T47D (cell line): ENCODE measurements around the gene PRLH.
A peak's percentile ranks its signal among the peaks of the same experiment; 100 is the strongest.

Experiments
- DNase-seq, 2 experiments: peaks; one replicate each; pipeline versions ENCODE4 v3.0.0 to v3.0.0-alpha.2; 2011 to 2012; ENCODE audit warnings: low read depth in 1 of 2, low spot score in 1 of 2
- JUND ChIP-seq: IDR thresholded peaks from 2 replicates; pipeline ENCODE4 v1.6.1; 2012; ENCODE audit warnings: low read depth
- in situ Hi-C: cut with HindIII; loops from 2 replicates; pipeline ENCODE4 v1.10.0; 2016; ENCODE audit warnings: low sequenced_read_pairs, low pct_unique_long_range_greater_than_20kb

PRLH gene

DNA sequence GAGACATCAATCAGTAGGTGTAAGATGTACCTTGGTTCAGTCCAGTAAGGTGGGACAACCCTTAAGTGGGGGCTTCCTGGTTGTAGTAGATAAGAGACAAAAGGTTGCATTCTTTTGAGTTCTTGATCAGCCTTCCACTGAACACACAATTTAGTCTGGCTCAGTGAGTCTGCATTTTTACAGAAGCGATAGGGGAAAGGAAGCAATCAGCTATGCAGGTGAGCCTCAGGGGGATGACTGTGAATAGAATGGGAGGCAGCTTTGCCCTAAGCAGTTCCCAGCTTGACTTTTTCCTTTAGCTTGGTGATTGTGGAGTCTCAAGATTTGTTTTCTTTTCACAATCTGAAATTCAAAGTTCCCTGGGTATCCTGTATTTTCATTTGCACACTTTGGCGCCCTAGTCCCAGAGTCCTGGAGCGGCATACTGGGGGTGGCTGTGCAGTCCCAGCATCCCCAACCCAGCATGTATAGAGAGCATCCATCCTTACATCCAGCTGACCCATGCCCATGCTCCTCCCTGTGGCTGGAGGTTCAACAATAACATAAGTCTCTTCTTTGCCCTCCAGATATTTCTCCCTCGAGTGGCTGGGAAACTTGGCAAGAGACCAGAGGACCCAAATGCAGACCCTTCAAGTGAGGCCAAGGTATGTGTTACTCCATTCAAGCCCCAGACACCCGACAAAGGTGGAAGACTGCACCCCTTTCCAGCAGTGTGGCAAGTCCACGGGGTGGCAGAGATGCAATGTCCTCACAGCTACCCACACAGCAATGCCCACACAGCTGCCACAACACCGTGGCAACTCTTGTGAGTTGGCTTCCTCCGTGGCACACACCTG lies 20.1 kb upstream of the PRLH start:
- no peak for TF ChIP-seq JUND
- in situ Hi-C loops: no loop called here
- no peak for DNase-seq

DNA sequence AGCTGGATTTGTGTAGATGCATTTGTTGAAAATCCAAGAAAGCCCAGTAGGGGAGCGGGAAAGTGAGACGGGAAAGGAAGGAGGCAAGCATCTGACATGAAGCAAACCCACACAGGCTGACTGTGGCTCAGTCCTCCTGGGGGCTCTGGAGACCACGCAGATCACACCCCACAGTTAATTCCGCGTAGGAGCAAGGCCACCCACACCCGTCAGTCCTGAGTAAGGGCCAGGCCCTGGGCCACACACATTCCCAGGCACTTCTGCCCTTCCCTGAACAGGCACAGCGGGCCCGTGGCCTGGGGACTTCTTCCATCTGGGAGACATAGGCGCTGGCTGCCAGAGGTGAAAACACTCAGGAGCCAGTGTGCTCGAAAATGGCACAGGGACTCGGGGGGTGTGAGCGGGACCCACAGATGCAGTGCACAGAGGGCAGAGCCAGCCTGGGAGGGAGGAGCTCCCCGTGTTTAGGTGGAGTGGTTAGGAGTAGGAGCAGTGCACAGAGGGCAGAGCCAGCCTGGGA lies 19.4 kb upstream of the PRLH start:
- TF ChIP-seq JUND: no peak
- DNase-seq: no peak
- in situ Hi-C loops: no loop called here

DNA sequence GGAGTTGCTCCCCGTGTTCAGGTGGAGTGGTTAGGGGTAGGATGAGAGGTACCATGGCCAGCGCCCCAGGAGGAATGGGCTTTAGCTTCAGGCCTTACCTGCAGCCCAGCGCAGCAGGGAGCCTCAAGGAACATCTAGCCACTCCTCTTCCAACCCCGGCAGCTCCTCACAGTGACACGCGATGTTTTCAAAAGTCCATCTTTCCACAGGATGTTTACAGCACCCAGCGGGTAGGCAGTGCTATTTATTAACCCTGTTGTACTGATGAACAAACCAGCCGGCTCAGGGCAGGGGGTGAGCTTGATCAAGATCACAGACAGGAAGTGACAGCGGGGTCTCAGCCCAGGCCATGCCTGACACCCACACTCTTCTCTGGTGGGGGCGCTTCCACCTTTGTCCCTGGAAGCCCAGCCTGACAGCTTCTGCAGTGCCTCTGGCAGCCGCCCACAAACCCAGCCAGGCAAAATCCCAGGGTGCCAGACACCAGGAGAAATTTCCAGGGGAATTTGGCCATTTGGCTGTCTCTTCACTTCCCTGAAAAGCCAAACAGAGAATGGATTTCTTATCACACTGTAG lies 18.4 kb upstream of the PRLH start:
- in situ Hi-C loops: no loop called here
- no peak for DNase-seq
- TF ChIP-seq JUND: no peak

- in situ Hi-C loops: no loop called here
- TF ChIP-seq JUND: no peak
- DNase-seq: no peak
These were observed 17.2 kb upstream of the PRLH start for GRCh38 chr2:237549216-237549615.

- in situ Hi-C loops: no loop called here
- DNase-seq: no peak
- no peak for TF ChIP-seq JUND
These were observed 16.5 kb upstream of the PRLH start for GRCh38 chr2:237549643-237550415.

- DNase-seq: no peak
- TF ChIP-seq JUND: no peak
- in situ Hi-C loops: no loop called here
These were observed 15.3 kb upstream of the PRLH start for GRCh38 chr2:237551071-237551574.

GRCh38 chr2:237552908-237553307 lies 13.5 kb upstream of the PRLH start:
- peak in 1 of 2 experiments; percentile 62 for DNase-seq
- in situ Hi-C loops: no loop called here

DNA sequence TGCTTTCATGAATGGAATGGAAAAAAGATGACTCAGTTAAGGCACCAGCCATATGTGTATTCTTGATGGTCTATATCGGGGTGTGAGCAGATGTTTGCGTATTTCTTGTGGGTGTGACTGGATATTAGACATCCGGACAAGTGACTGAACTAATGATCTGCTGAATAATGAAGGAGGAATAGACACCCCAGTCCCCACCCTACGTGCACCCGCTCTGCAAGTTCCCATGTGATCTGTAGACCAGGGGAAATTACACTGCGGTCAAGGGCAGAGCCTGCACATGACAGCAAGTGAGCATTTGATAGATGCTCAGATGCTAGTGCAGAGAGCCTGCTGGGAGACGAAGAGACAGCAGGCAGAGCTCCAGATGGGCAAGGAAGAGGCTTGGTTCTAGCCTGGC lies 12.4 kb upstream of the PRLH start:
- no peak for DNase-seq
- in situ Hi-C loops: no loop called here
- no peak for TF ChIP-seq JUND

More at GRCh38 chr2:237552908-237553307, 13.5 kb upstream of the PRLH start:
- TF ChIP-seq JUND: no peak

DNA sequence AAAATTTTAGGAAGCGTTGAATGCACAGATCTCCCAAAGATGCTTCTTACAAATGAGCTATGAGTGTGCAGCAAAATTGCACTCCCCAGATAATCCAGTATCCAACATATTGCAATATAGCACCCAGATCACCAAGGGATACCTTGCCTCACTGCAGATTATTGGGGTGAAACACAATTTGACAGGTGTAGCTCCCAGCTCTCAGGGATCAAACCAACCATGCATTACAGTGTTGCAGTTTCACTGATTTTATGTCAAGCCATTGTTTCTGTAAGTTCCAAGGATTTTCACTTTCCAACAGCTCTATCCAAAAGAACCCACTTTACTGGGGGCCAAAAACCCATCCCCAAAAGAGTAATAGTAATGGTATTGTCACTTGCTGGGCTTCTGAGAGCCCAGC lies 10.8 kb upstream of the PRLH start:
- no peak for TF ChIP-seq JUND
- no peak for DNase-seq
- in situ Hi-C loops: no loop called here

- peak in 1 of 2 experiments; percentile 33 for DNase-seq
- in situ Hi-C loops: no loop called here
- TF ChIP-seq JUND: no peak
These were observed 9.4 kb upstream of the PRLH start for GRCh38 chr2:237556773-237557632.

- no peak for DNase-seq
- in situ Hi-C loops: no loop called here
- TF ChIP-seq JUND: no peak
These were observed 8.8 kb upstream of the PRLH start for GRCh38 chr2:237557633-237558015.
